HG03196 (cell line): ENCODE data around the gene JSRP1.

Experiments used
- ATAC-seq: cut with Tn5 transposase; IDR thresholded peaks from one replicate; pipeline ENCODE4 v1.9.1; 2021; ENCODE audit not compliant: unreplicated experiment

Gene JSRP1

GRCh38 chr19:2268480-2268830 is 12.2 kb upstream of the JSRP1 start:
- ATAC-seq: no peak

- ATAC-seq: peak; percentile 23
Observed at GRCh38 chr19:2266183-2266993, 10.2 kb upstream of the JSRP1 start.

GRCh38 chr19:2261438-2262172 is 5.4 kb upstream of the JSRP1 start:
- no peak for ATAC-seq

- ATAC-seq: no peak
Observed at GRCh38 chr19:2260341-2260805, 4.2 kb upstream of the JSRP1 start.

GRCh38 chr19:2259336-2259735 is 3.1 kb upstream of the JSRP1 start:
- no peak for ATAC-seq

GRCh38 chr19:2255112-2255845 is 938 bp downstream of the JSRP1 start:
- no peak for ATAC-seq

- ATAC-seq: no peak
Observed at GRCh38 chr19:2254064-2254872, 1.9 kb downstream of the JSRP1 start.

GRCh38 chr19:2253106-2254063 is 2.8 kb downstream of the JSRP1 start:
- no peak for ATAC-seq

- ATAC-seq: no peak
Observed at GRCh38 chr19:2252797-2253105, 3.5 kb downstream of the JSRP1 start.

GRCh38 chr19:2252055-2252796 is 4.0 kb downstream of the JSRP1 start:
- ATAC-seq: no peak

- ATAC-seq: no peak
Observed at GRCh38 chr19:2251106-2252054, 4.8 kb downstream of the JSRP1 start.

GRCh38 chr19:2250766-2251105 is 5.5 kb downstream of the JSRP1 start:
- ATAC-seq: no peak

- no peak for ATAC-seq
Observed at GRCh38 chr19:2249880-2250765, 6.1 kb downstream of the JSRP1 start.

- no peak for ATAC-seq
Observed at GRCh38 chr19:2249010-2249866, 7.0 kb downstream of the JSRP1 start, which contains the start of gene AMH. Gene AMH (plus strand): TSS chr19:2249323. CDS start chr19:2249333, 10 bp downstream.

GRCh38 chr19:2248136-2249009 is 7.8 kb downstream of the JSRP1 start:
- ATAC-seq: no peak
